ENCODE results near the gene MTERF2.

GRCh38 chr12:107011519-107011918, 24.6 kb upstream of the MTERF2 start:
- TF ChIP-seq EP300 (IDR thresholded peaks at IDR 0.05) (no peak), POLR2A (IDR thresholded peaks at IDR 0.05; ENCODE audit: low read depth) (no peak)
- TF ChIP-seq, protein P1, sequence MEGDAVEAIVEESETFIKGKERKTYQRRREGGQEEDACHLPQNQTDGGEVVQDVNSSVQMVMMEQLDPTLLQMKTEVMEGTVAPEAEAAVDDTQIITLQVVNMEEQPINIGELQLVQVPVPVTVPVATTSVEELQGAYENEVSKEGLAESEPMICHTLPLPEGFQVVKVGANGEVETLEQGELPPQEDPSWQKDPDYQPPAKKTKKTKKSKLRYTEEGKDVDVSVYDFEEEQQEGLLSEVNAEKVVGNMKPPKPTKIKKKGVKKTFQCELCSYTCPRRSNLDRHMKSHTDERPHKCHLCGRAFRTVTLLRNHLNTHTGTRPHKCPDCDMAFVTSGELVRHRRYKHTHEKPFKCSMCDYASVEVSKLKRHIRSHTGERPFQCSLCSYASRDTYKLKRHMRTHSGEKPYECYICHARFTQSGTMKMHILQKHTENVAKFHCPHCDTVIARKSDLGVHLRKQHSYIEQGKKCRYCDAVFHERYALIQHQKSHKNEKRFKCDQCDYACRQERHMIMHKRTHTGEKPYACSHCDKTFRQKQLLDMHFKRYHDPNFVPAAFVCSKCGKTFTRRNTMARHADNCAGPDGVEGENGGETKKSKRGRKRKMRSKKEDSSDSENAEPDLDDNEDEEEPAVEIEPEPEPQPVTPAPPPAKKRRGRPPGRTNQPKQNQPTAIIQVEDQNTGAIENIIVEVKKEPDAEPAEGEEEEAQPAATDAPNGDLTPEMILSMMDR (IDR thresholded peaks at IDR 0.05), result no peak
